Caco-2 (cell line): ENCODE results near the gene NCAPH2. TPM values are rescaled to one million over a fixed set of nuclear protein-coding genes. Genes with fewer than 3 reads are reported as not detected.

ENCODE experiments used
- BruUV-seq: library from RNA; stranded (reverse); fragments of 400-500 nt; replicated peaks from 2 replicates; lab custom pipeline; 2021; lab: Mats Ljungman, UMichigan
- CTCF ChIA-PET: fragments of 300-600 bp; sonication (Branson Sonifier 250); formaldehyde crosslinking; loops from one replicate; lab custom pipeline; 2022; ENCODE audit warnings: antibody characterized with exemption; lab: Charles Lee
- POLR2A ChIA-PET: fragments of 300-600 bp; sonication (Branson Sonifier 250); formaldehyde crosslinking; loops from one replicate; lab custom pipeline; 2022; ENCODE audit warnings: antibody characterized with exemption; lab: Charles Lee
- DNase-seq, 2 experiments: peaks; one replicate each; pipeline versions ENCODE4 v3.0.0 to v3.0.0-alpha.2; 2020 to 2022
- H3K27me3 ChIP-seq: replicated peaks from 2 replicates; pipeline ENCODE4 v1.6.0; 2011; ENCODE audit warnings: low read length; ENCODE audit not compliant: control insufficient read depth, insufficient read depth
- H3K36me3 ChIP-seq: 2 replicates; pipeline ENCODE4 v1.5.1; 2011; ENCODE audit warnings: low read length; ENCODE audit not compliant: control insufficient read depth, insufficient read depth
- H3K4me1 ChIP-seq: fragments of 250-450 bp; sonication (Bioruptor Pico); 2 replicates; pipeline ENCODE4 v1.5.1; 2020; ENCODE audit warnings: mild to moderate bottlenecking
- H3K4me3 ChIP-seq: 2 replicates; pipeline ENCODE4 v1.5.1; 2011; ENCODE audit warnings: low read depth, mild to moderate bottlenecking, control low read depth, low read length
- H3K9me3 ChIP-seq: fragments of 250-450 bp; sonication (Bioruptor Pico); 2 replicates; pipeline ENCODE4 v1.5.1; 2020; ENCODE audit warnings: mild to moderate bottlenecking, moderate library complexity
- H3K27ac Mint-ChIP-seq: one replicate; pipeline ENCODE4 v1.8.0; 2022; ENCODE audit warnings: mixed read lengths; ENCODE audit not compliant: unreplicated experiment
- H3K27me3 Mint-ChIP-seq: one replicate; pipeline ENCODE4 v1.8.0; 2022; ENCODE audit warnings: mixed read lengths; ENCODE audit not compliant: insufficient read depth, unreplicated experiment
- H3K36me3 Mint-ChIP-seq: one replicate; pipeline ENCODE4 v1.8.0; 2022; ENCODE audit warnings: mild to moderate bottlenecking, mixed read lengths; ENCODE audit not compliant: insufficient read depth, unreplicated experiment
- H3K4me1 Mint-ChIP-seq: one replicate; pipeline ENCODE4 v1.8.0; 2022; ENCODE audit warnings: low read depth, mixed read lengths; ENCODE audit not compliant: unreplicated experiment
- H3K4me3 Mint-ChIP-seq: one replicate; pipeline ENCODE4 v1.8.0; 2022; ENCODE audit warnings: mild to moderate bottlenecking, moderate library complexity, mixed read lengths; ENCODE audit not compliant: unreplicated experiment
- H3K9me3 Mint-ChIP-seq: one replicate; pipeline ENCODE4 v1.8.0; 2022; ENCODE audit warnings: mixed read lengths; ENCODE audit not compliant: unreplicated experiment
- CTCF ChIP-seq, 2 experiments: fragments of 200-600 bp in 1 of 2; IDR thresholded peaks; 1 replicate in 1 of 2; 2 replicates in 1 of 2; pipeline versions ENCODE4 v1.5.1 to v1.8.0; 2011 to 2022; ENCODE audit warnings: antibody characterized with exemption in 1 of 2, control low read depth in 1 of 2, inconsistent platforms in 1 of 2, low read depth in 1 of 2, low read length in 1 of 2, mild to moderate bottlenecking in 1 of 2, moderate library complexity in 1 of 2; ENCODE audit not compliant: insufficient read depth in 1 of 2, severe bottlenecking in 1 of 2, unreplicated experiment in 1 of 2
- intact Hi-C: fragments of 100-400 bp; cut with micrococcal nuclease; formaldehyde crosslinking; loops from one replicate; pipeline ENCODE4 v1.10.0; 2022; ENCODE audit not compliant: unreplicated experiment
- total RNA-seq: library from RNA; stranded (reverse); gene quantifications from 2 replicates; pipeline ENCODE4 v1.2.3, GENCODE V29; 2022

The NCAPH2 gene
- total RNA-seq, 1 experiment from 2014 or later = 88.9 TPM

- H3K27ac Mint-ChIP-seq = no peak overlapping the region
- H3K4me1 Mint-ChIP-seq = peaks cover 24% of the 10 kb centered on the region
- no peaks in the 10 kb centered on the region for H3K9me3 Mint-ChIP-seq
- no peaks in the 10 kb centered on the region for H3K27me3 Mint-ChIP-seq
- Histone ChIP-seq H3K9me3 (no peaks in the 10 kb centered on the region), H3K36me3 (peaks cover 4% of the 10 kb centered on the region; the same call in 1 of the 2 replicates), H3K4me3 (no peak overlapping the region), H3K4me1 (peaks cover 24% of the 10 kb centered on the region), H3K27me3 (no peaks in the 10 kb centered on the region)
- H3K36me3 Mint-ChIP-seq = no peaks in the 10 kb centered on the region
- no peak overlapping the region for H3K4me3 Mint-ChIP-seq
- intact Hi-C loops = no loop called here
- CTCF ChIA-PET = no interaction called here
- no peak for TF ChIP-seq CTCF (IDR thresholded peaks at IDR 0.05; ENCODE audit: insufficient read depth in 1 of 2, low read depth in 1 of 2, low read length in 1 of 2, severe bottlenecking in 1 of 2, unreplicated experiment in 1 of 2)
- no peak for DNase-seq
- POLR2A ChIA-PET = no interaction called here
- no TSS peak for BruUV-seq
Measured at GRCh38 chr22:50476868-50477267, 31.2 kb upstream of the NCAPH2 start.

GRCh38 chr22:50477923-50478322, 30.1 kb upstream of the NCAPH2 start:
- no peak overlapping the region for H3K27ac Mint-ChIP-seq
- H3K9me3 ChIP-seq = no peaks in the 10 kb centered on the region
- ChIA-PET POLR2A (no interaction called here), CTCF (no interaction called here)
- BruUV-seq = no TSS peak
- no peak for TF ChIP-seq CTCF (IDR thresholded peaks at IDR 0.05; ENCODE audit: insufficient read depth in 1 of 2, low read depth in 1 of 2, low read length in 1 of 2, severe bottlenecking in 1 of 2, unreplicated experiment in 1 of 2)
- H3K27me3 Mint-ChIP-seq = no peaks in the 10 kb centered on the region
- H3K4me1 Mint-ChIP-seq = peaks cover 21% of the 10 kb centered on the region
- no peaks in the 10 kb centered on the region for H3K27me3 ChIP-seq
- no peaks in the 10 kb centered on the region for H3K36me3 Mint-ChIP-seq
- H3K36me3 ChIP-seq = no peaks in the 10 kb centered on the region
- peaks cover 18% of the 10 kb centered on the region for H3K4me1 ChIP-seq
- H3K9me3 Mint-ChIP-seq = no peaks in the 10 kb centered on the region
- intact Hi-C loops = no loop called here
- no peak for DNase-seq
- H3K4me3 Mint-ChIP-seq = no peak overlapping the region
- no peak overlapping the region for H3K4me3 ChIP-seq

DNA sequence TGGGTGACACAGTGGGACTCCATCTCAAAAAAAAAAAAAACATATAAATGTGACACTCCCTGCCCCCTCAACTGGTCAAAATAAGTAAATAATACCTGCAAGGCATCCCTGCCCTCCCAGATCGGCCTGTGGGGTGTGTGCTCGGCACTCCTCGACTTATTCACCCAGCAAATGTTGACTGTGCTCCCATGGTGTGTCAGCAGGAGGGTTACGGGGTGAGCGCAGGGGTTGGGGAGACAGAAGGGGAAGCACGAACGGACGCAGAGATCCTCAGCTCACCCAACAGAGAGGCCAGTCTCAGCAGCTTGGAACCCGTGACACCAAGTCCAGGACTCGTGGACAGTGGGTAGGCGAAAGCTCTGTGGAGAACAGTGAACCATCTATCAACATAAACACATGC, 28.3 kb upstream of the NCAPH2 start:
- Histone ChIP-seq H3K27me3 (no peaks in the 10 kb centered on the region), H3K9me3 (no peaks in the 10 kb centered on the region), H3K36me3 (no peaks in the 10 kb centered on the region), H3K4me1 (peaks cover 15% of the 10 kb centered on the region), H3K4me3 (no peak overlapping the region)
- intact Hi-C loops = no loop called here
- Mint-ChIP-seq H3K4me1 (peaks cover 6% of the 10 kb centered on the region), H3K27ac (no peak overlapping the region), H3K9me3 (no peaks in the 10 kb centered on the region), H3K27me3 (no peaks in the 10 kb centered on the region), H3K36me3 (peaks cover 4% of the 10 kb centered on the region), H3K4me3 (peak overlapping the region; percentile 77)
- POLR2A ChIA-PET = no interaction called here
- TF ChIP-seq CTCF (IDR thresholded peaks at IDR 0.05; ENCODE audit: insufficient read depth in 1 of 2, low read depth in 1 of 2, low read length in 1 of 2, severe bottlenecking in 1 of 2, unreplicated experiment in 1 of 2) = no peak
- DNase-seq = no peak
- no TSS peak for BruUV-seq
- CTCF ChIA-PET = no interaction called here
